GM19467 (cell line): ENCODE results near the gene APOM.

ENCODE experiments used
- ATAC-seq: cut with Tn5 transposase; IDR thresholded peaks from one replicate; pipeline ENCODE4 v1.9.1; 2021; ENCODE audit warnings: mild to moderate bottlenecking, moderate library complexity; ENCODE audit not compliant: unreplicated experiment

Gene APOM

GRCh38 chr6:31655349-31656237 is at the start of gene APOM:
TSS of gene APOM (plus strand) at chr6:31655894. CDS start at chr6:31655967, 73 bp downstream.
- ATAC-seq: no peak

- no peak for ATAC-seq
Measured at GRCh38 chr6:31607317-31607716, 48.4 kb upstream of the APOM start.

GRCh38 chr6:31609519-31610406 is 45.9 kb upstream of the APOM start:
- no peak for ATAC-seq

GRCh38 chr6:31610968-31611367 is 44.7 kb upstream of the APOM start:
- no peak for ATAC-seq

- ATAC-seq: no peak
Measured at GRCh38 chr6:31614075-31614619, 41.5 kb upstream of the APOM start.

GRCh38 chr6:31614684-31615578 is 40.8 kb upstream of the APOM start, which contains the start of gene AIF1:
TSS of gene AIF1 (plus strand) at chr6:31615234. CDS start at chr6:31615330, 96 bp downstream.
- ATAC-seq: no peak

GRCh38 chr6:31615748-31616147 is 39.9 kb upstream of the APOM start:
- no peak for ATAC-seq

GRCh38 chr6:31617010-31617409 is 38.7 kb upstream of the APOM start:
- ATAC-seq: no peak

- ATAC-seq: peak; percentile 71
Measured at GRCh38 chr6:31619805-31620585, 35.7 kb upstream of the APOM start.

- ATAC-seq: peak; percentile 26
Measured at GRCh38 chr6:31620586-31621319, 34.9 kb upstream of the APOM start, which contains the start of gene PRRC2A. TSS of gene PRRC2A (plus strand) at chr6:31620715. CDS start at chr6:31622790, 2,075 bp downstream.

GRCh38 chr6:31621320-31621939 is 34.3 kb upstream of the APOM start:
- no peak for ATAC-seq

- ATAC-seq: no peak
Measured at GRCh38 chr6:31621991-31622390, 33.7 kb upstream of the APOM start.

- ATAC-seq: no peak
Measured at GRCh38 chr6:31622684-31623091, 33.0 kb upstream of the APOM start.

GRCh38 chr6:31624070-31624469 is 31.6 kb upstream of the APOM start:
- ATAC-seq: no peak

- no peak for ATAC-seq
Measured at GRCh38 chr6:31626952-31627351, 28.7 kb upstream of the APOM start.

- ATAC-seq: no peak
Measured at GRCh38 chr6:31627690-31628287, 27.9 kb upstream of the APOM start.

- no peak for ATAC-seq
Measured at GRCh38 chr6:31629014-31629413, 26.7 kb upstream of the APOM start.
